DMS79 treated with DMSO at 0.1 percent for 48 hours (cell line): ENCODE data around the gene TCEANC2.

Source experiments
- DNase-seq: peaks from one replicate; lab custom pipeline; 2025; lab: John Stamatoyannopoulos, UW

Gene TCEANC2

GRCh38 chr1:54136269-54136896 lies 83.0 kb downstream of the TCEANC2 start:
- DNase-seq, result no peak

GRCh38 chr1:54136963-54137533 lies 83.6 kb downstream of the TCEANC2 start:
- DNase-seq, result no peak

- DNase-seq, result no peak
Measured at GRCh38 chr1:54137534-54138061, 84.2 kb downstream of the TCEANC2 start.

GRCh38 chr1:54138994-54139393 lies 85.6 kb downstream of the TCEANC2 start:
- no peak for DNase-seq

- no peak for DNase-seq
Measured at GRCh38 chr1:54139711-54140110, 86.3 kb downstream of the TCEANC2 start.

GRCh38 chr1:54142146-54142900 lies 88.9 kb downstream of the TCEANC2 start:
- no peak for DNase-seq

- no peak for DNase-seq
Measured at GRCh38 chr1:54144366-54144765, 91.0 kb downstream of the TCEANC2 start.

GRCh38 chr1:54149734-54150133 lies 96.3 kb downstream of the TCEANC2 start:
- DNase-seq, result no peak

GRCh38 chr1:54151013-54151412 lies 97.6 kb downstream of the TCEANC2 start:
- no peak for DNase-seq

- DNase-seq, result no peak
Measured at GRCh38 chr1:54152696-54153095, 99.3 kb downstream of the TCEANC2 start, which contains the start of gene CDCP2. Gene CDCP2, minus strand, starts transcription at chr1:54153000. Its CDS starts 78 bp downstream, at chr1:54152922.

GRCh38 chr1:54153535-54154439 lies 100.4 kb downstream of the TCEANC2 start:
- DNase-seq, result no peak
